GM12878 (cell line): ENCODE data around the gene BCL2. TPM values are rescaled to one million over a fixed set of nuclear protein-coding genes. Genes with fewer than 3 reads are reported as not detected.

ENCODE experiments used
- ATAC-seq: fragments of 200-7000 bp; cut with Tn5 transposase; 3 replicates; pipeline ENCODE4 v1.9.1; 2020; ENCODE audit warnings: mild to moderate bottlenecking, moderate library complexity
- BruUV-seq: library from RNA; stranded (reverse); fragments of 400-500 nt; replicated peaks from 2 replicates; lab custom pipeline; 2021; lab: Mats Ljungman, UMichigan
- CTCF ChIA-PET: fragments of 300-600 bp; sonication (Branson Sonifier 250); formaldehyde crosslinking; extraction: SDS; loops from one replicate; lab custom pipeline; 2021; ENCODE audit warnings: inconsistent platforms; lab: Yijun Ruan, JAX
- POLR2A ChIA-PET: fragments of 350-600 bp; formaldehyde crosslinking; extraction: SDS; loops from one replicate; lab custom pipeline; 2021; ENCODE audit warnings: inconsistent platforms; lab: Charles Lee
- RAD21 ChIA-PET: fragments of 300-600 bp; sonication (Branson Sonifier 250); formaldehyde crosslinking; loops from one replicate; lab custom pipeline; 2023; ENCODE audit warnings: antibody characterized with exemption; ENCODE audit not compliant: unreplicated experiment; lab: Charles Lee
- SMC1A ChIA-PET: fragments of 300-600 bp; sonication (Branson Sonifier 250); formaldehyde crosslinking; loops from one replicate; lab custom pipeline; 2023; ENCODE audit not compliant: unreplicated experiment, uncharacterized antibody; lab: Charles Lee
- DNase-seq: peaks from one replicate; pipeline ENCODE4 v3.0.0-alpha.2; 2011; ENCODE audit warnings: low read depth, low spot score
- FAIRE-seq: peaks from 3 replicates; lab custom pipeline; 2011; peaks lifted over from hg19 to GRCh38; lab: Jason Lieb, UNC
- H2AFZ ChIP-seq: 2 replicates; pipeline ENCODE4 v1.6.0; 2011; ENCODE audit warnings: low read depth, low read length, control low read depth; ENCODE audit not compliant: control insufficient read depth
- H3K27ac ChIP-seq: 2 replicates; pipeline ENCODE4 v1.5.1; 2011; ENCODE audit warnings: control low read depth; ENCODE audit not compliant: control insufficient read depth, insufficient read depth
- H3K27me3 ChIP-seq, 2 experiments: replicated peaks in 1 of 2; 2 replicates each; pipeline versions ENCODE4 v1.6.0 to v1.6.1; 2011; ENCODE audit warnings: low read length in 1 of 2; ENCODE audit not compliant: control insufficient read depth in 2 of 2, insufficient read depth in 2 of 2
- H3K36me3 ChIP-seq, 2 experiments: 2 replicates each; pipeline ENCODE4 v1.5.1; 2011; ENCODE audit warnings: low read length in 1 of 2; ENCODE audit not compliant: control insufficient read depth in 2 of 2, insufficient read depth in 2 of 2
- H3K4me1 ChIP-seq: 2 replicates; pipeline ENCODE4 v1.6.1; 2011; ENCODE audit warnings: mild to moderate bottlenecking, low read length, moderate library complexity, mixed read lengths; ENCODE audit not compliant: control insufficient read depth, insufficient read depth
- H3K4me2 ChIP-seq: 2 replicates; pipeline ENCODE4 v1.6.0; 2011; ENCODE audit warnings: control low read depth; ENCODE audit not compliant: control insufficient read depth, insufficient read depth
- H3K4me3 ChIP-seq: fragments of 200-600 bp; sonication (generic); 2 replicates; pipeline ENCODE4 v1.5.1; 2016
- H3K79me2 ChIP-seq: 2 replicates; pipeline ENCODE4 v1.6.0; 2011; ENCODE audit warnings: low read length; ENCODE audit not compliant: control insufficient read depth, insufficient read depth
- H3K9ac ChIP-seq: 2 replicates; pipeline ENCODE4 v1.8.0; 2011; ENCODE audit warnings: low read length, control low read depth, mixed read lengths; ENCODE audit not compliant: control insufficient read depth, insufficient read depth
- H3K9me3 ChIP-seq: replicated peaks from 3 replicates; pipeline ENCODE4 v1.5.1; 2011; ENCODE audit warnings: mild to moderate bottlenecking, low read length; ENCODE audit not compliant: control insufficient read depth, insufficient read depth
- H4K20me1 ChIP-seq: 2 replicates; pipeline ENCODE4 v1.6.0; 2011; ENCODE audit not compliant: control insufficient read depth, insufficient read depth
- HCFC1 ChIP-seq: fragments of 150-350 bp; IDR thresholded peaks from 2 replicates; pipeline ENCODE4 v1.6.1; 2014; ENCODE audit warnings: low read length
- HDGF ChIP-seq: fragments of 450-650 bp; IDR thresholded peaks from 2 replicates; pipeline ENCODE4 v1.6.1; 2016; ENCODE audit warnings: antibody characterized with exemption
- POLR2AphosphoS2 ChIP-seq: IDR thresholded peaks from 2 replicates; pipeline ENCODE4 v1.6.1; 2011; ENCODE audit warnings: low read depth, mild to moderate bottlenecking, low read length, improper control_type of control experiment, moderate library complexity
- SMAD1 ChIP-seq: fragments of 450-650 bp; IDR thresholded peaks from 2 replicates; pipeline ENCODE4 v1.6.1; 2018; ENCODE audit warnings: mild to moderate bottlenecking, low read depth; ENCODE audit not compliant: partially characterized antibody
- YY1 ChIP-seq: IDR thresholded peaks from 2 replicates; pipeline ENCODE4 v1.6.1; 2011; ENCODE audit warnings: low read depth, mild to moderate bottlenecking, low read length
- ZZZ3 ChIP-seq: IDR thresholded peaks from 2 replicates; pipeline ENCODE4 v1.6.1; 2011; ENCODE audit warnings: low read depth; ENCODE audit not compliant: control insufficient read depth, insufficient read length
- WGBS: methylation state at CpG from one replicate; pipeline ENCODE4 v1.1.6; 2016; ENCODE audit warnings: low lambda C conversion rate; ENCODE audit not compliant: insufficient replicate concordance, insufficient coverage; ENCODE audit errors: missing lambda C conversion rate; 5-methylcytosine and 5-hydroxymethylcytosine counted together
- in situ Hi-C: fragments of 300-500 bp; cut with MboI; formaldehyde crosslinking; loops from 9 replicates; pipeline ENCODE4 v1.14.3; 2018; ENCODE audit warnings: mixed read lengths
- intact Hi-C: fragments of 100-400 bp; cut with micrococcal nuclease; formaldehyde crosslinking; loops from one replicate; pipeline ENCODE4 v1.14.2; 2022; ENCODE audit not compliant: unreplicated experiment
- polyA plus RNA-seq, 11 experiments: library from polyadenylated mRNA; depleted of rRNA in 4 of 11; unstranded in 6 of 11; stranded (reverse) in 5 of 11; fragments of >200 nt; fragmentation: Nextera tagmentation in 4 of 11; fragmentation: Illumina TruSeq in 1 of 11; extraction: Ambion mirVana in 4 of 11; extraction: Trizol in 1 of 11; gene quantifications; 1 replicate in 1 of 11; 2 replicates in 10 of 11; pipeline versions ENCODE4 v1.2.1 to v1.2.3, GENCODE V29; 2011 to 2016; ENCODE audit warnings: inconsistent platforms in 2 of 11, missing spikeins in 2 of 11, low read depth in 1 of 11
- total RNA-seq, 4 experiments: library from RNA; depleted of rRNA in 3 of 4; stranded (reverse); fragments of >200 nt in 3 of 4; fragmentation: Illumina TruSeq in 1 of 4; extraction: Trizol in 1 of 4; gene quantifications; 2 replicates each; pipeline versions ENCODE4 v1.2.1 to v1.2.3, GENCODE V29; 2013 to 2021
- TF ChIP-seq, protein P1 (sequence below): IDR thresholded peaks from 2 replicates; pipeline ENCODE4 v1.6.1; 2012; ENCODE audit warnings: low read length, inconsistent platforms

The BCL2 gene
- total and polyA plus RNA-seq, 10 of the 15 experiments (the other 5 are each of a cell fraction or from before 2014, with no cell fraction given) = 4.1 to 47.8 (median 19.3) TPM

DNA sequence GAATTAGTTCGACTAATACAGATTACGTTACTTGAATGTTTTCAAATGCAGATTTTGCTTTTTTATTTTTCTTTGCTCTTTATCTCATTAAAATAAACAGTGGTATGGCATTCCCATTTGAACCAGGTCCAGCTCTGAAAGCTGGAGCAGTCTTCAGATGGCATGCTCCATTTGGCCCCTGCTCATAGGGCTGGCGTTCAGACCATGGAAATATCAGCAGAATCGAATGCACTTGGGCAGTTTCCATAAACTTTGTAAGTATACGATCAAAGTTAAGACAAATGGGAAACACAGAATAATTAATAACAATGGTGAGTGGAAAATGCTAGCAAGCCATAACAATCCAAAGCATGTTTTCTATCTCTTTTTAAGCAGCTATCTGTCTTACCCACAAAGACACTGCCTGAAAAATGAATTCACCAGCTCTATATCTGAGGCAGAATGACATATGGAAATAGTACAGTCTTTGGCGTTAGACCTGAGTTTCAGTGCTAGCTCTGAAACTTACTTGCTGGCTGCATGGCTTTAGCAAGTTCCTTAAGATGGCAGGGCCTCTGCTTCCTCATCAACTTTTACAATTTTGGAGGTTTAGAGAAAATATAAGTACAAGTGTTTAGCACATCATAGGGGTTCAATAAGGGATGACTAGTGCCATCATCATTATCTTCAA lies 131.6 kb downstream of the BCL2 start:
- Histone ChIP-seq H4K20me1 (no peaks in the 10 kb centered on the region), H3K4me1 (peaks cover 61% of the 10 kb centered on the region), H3K79me2 (peaks cover 82% of the 10 kb centered on the region), H3K4me2 (no peak overlapping the region; the same call in 1 of the 2 replicates), H2AFZ (no peak overlapping the region), H3K27me3 (no peaks in the 10 kb centered on the region), H3K27ac (peak overlapping the region; percentile 67), H3K36me3 (peaks cover 1 to 4% of the 10 kb centered on the region in 2 experiments; a peak in 2 of 4 replicates), H3K9ac (no peak overlapping the region), H3K9me3 (no peaks in the 10 kb centered on the region), H3K4me3 (no peak overlapping the region)
- 80% methylated on average over 6 of the region's 6 CpGs for WGBS
- SMC1A ChIA-PET = interaction anchor here (0.6 to 4.5 kb wide), 20 partner anchors 9 to 129 kb away, joined by 3 to 39 read pairs (median 5); no protein-coding TSS in a partner anchor
- POLR2A ChIA-PET = interaction anchor here (0.8 to 1.3 kb wide), 4 partner anchors 13 to 37 kb away, joined by 3 to 9 read pairs (median 4); no protein-coding TSS in a partner anchor
- DNase-seq (no peak), FAIRE-seq (peak; percentile 77), ATAC-seq (peak; percentile 51)
- intact Hi-C loops = no loop called here
- no TSS peak for BruUV-seq
- RAD21 ChIA-PET = interaction anchor here (0.7 to 5.4 kb wide), 8 partner anchors 20 to 130 kb away, joined by 3 to 29 read pairs (median 3); no protein-coding TSS in a partner anchor
- no peak for TF ChIP-seq HDGF
- TF ChIP-seq SMAD1 = no peak
- TF ChIP-seq YY1 = 0 out of 2 replicates have a peak, but pooled peaks have one; percentile 26
- TF ChIP-seq POLR2AphosphoS2 = no peak
- TF ChIP-seq ZZZ3 = no peak
- TF ChIP-seq, protein P1, sequence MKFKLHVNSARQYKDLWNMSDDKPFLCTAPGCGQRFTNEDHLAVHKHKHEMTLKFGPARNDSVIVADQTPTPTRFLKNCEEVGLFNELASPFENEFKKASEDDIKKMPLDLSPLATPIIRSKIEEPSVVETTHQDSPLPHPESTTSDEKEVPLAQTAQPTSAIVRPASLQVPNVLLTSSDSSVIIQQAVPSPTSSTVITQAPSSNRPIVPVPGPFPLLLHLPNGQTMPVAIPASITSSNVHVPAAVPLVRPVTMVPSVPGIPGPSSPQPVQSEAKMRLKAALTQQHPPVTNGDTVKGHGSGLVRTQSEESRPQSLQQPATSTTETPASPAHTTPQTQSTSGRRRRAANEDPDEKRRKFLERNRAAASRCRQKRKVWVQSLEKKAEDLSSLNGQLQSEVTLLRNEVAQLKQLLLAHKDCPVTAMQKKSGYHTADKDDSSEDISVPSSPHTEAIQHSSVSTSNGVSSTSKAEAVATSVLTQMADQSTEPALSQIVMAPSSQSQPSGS = 0 out of 2 replicates have a peak, but pooled peaks have one; percentile 21
- no peak for TF ChIP-seq HCFC1
- in situ Hi-C loops = no loop called here
- CTCF ChIA-PET = interaction anchor here (1.0 to 3.4 kb wide), 8 partner anchors 15 to 135 kb away, joined by 3 to 16 read pairs (median 4); no protein-coding TSS in a partner anchor
